Measurements from ENCODE around the gene VAV2.

VAV2 gene

GRCh38 chr9:133725886-133726285 is 266.2 kb downstream of the VAV2 start:
- DNase-seq: no peak

GRCh38 chr9:133718563-133719315 is 273.4 kb downstream of the VAV2 start:
- DNase-seq: no peak

- DNase-seq: no peak
Observed at GRCh38 chr9:133717113-133718031, 274.8 kb downstream of the VAV2 start.

- no peak for DNase-seq
Observed at GRCh38 chr9:133716564-133717112, 275.5 kb downstream of the VAV2 start.

DNA sequence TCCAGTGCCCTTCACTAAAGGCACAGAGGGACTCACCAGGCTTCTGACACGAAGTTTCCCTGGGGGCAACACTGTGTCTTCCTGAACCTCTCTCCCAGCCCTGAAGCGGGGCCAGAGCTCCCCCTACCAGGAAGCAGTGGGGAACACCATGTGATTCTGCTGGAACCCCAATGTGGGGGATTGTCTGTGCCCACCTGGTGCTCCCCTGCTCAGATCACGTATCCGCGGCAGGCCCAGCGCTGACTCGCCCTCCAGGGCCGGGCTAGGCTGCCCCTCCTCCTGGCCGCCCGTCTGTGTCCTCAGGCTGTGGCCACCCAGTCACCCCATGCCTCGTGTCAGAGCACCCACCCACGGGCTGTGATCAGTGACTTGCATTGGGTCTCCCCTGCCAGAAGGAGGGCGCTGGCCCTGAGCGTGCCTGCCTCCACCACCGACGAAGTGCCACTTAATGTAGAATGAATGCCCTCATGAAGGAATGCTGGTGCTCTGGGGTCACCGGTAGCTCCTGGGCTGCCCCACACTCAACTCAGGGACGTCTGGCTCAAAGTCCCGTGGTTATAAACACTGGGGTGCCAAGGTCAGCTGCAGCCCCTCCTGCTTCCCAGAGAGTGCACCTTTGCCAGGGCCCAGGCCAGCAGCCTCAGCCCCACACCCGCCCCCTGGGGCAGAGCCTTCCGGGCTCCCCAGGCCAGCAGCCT is 276.1 kb downstream of the VAV2 start:
- DNase-seq: no peak

DNA sequence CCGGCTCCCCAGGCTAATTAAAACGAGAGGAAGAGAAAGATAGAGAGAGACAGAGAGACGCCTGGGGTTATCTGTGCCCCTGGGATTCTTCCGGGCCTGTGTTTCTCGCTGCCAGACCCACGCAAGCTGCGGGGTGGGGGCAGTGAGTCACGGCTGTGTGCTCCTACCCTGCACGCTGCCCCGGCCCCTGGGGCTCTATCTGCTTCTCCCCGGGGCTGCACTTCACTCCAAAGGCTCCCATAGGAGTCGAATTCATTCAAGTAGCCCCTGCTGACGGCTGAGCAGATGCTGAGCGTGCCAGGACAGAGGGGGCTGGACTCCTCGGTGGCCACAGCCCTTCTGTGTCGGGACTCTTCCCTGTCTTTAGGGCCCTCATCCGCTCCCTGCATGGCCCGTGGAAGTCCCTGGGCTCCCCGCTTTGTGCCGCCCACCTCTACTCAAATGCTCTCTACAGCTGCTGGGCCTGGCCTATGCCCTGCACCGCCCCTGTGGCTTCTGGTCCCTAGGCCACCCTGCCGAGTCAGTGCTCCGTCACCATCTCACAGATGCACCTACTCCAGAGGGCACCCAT is 276.7 kb downstream of the VAV2 start:
- no peak for DNase-seq

DNA sequence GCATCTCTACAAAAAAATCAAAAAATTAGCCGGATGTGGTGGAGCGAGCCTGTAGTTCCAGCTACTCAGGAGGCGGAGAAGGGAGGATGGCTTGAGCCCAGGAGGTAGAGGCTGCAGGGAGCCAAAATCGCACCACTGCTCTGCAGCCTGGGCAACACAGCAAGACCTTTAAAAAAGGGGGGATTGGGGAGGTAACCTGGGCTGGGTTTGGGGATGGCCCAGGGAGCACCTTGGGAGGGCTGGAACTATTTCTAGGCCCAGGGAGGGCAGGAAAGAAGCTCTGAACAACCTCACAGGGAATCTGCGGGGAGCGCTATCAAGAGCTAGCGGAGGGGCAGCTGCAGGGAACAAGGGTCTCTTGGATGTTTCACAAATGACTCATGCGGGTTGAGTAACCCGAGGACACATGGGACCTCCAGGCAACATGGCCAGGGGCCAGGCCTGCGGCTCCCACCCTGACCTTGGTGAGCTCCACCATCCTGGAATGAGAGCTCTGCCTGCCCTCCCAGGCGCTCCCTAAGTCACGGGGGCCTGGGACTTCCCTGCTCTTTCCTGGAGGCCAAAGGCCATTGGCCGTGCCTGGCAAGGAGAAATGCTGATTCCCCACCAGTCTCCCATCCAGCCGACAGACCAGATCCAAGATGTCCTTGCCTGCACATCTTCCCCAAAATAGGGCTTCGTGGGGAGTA is 277.4 kb downstream of the VAV2 start:
- DNase-seq: no peak

GRCh38 chr9:133713960-133714495 is 278.1 kb downstream of the VAV2 start:
- no peak for DNase-seq

DNA sequence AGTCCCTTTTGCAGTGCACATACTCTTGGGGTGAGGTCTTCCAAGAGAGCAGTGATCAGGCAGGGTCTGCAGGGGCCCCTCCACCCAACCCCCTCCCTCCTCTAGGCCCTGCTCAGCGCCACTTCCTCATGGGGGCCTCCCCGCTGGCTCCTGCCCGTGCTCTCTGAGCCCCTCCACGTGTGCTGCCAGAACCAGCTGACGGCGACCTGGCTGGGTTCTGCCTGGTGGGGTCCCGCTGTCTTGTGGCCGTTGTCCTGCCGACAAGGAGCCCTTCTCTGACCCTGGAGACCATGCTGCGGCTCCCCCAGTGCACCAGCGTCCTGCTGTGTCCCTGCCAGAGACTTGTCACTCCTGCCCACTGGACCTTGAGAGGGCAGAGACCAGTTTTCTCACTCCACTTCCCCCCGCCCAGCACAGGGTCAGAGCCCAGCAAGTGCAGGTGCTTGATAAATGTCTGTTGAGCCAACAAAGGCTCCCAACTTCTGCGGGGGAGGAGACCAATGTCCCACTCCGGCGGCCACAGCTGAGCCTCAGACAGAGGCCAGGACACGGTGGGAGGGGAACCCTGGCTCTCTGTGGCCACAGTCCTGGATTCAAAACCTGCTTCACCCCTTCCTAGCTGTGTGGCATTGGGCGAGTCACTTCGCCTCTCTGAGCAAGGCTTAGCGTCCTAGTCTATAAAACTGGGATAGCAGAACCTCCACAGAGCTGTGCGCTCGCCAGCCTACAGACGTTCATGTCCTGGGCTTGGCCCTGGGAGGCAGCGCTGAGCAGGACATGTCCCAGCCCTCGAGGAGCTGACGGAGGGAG is 278.8 kb downstream of the VAV2 start:
- DNase-seq: no peak

GRCh38 chr9:133712221-133713100 is 279.7 kb downstream of the VAV2 start:
- no peak for DNase-seq
